RPMI7951 (cell line): ENCODE data around the gene NBEA. TPM values are rescaled to one million over a fixed set of nuclear protein-coding genes. Genes with fewer than 3 reads are reported as not detected.
A peak's percentile ranks its signal among the peaks of the same experiment; 100 is the strongest.

ENCODE experiments used
- DNase-seq: peaks from one replicate; pipeline ENCODE4 v3.0.0-alpha.2; 2012; ENCODE audit warnings: low read depth
- total RNA-seq: library from RNA; depleted of rRNA; stranded (reverse); fragments of >200 nt; shearing (Covaris generic); gene quantifications from 2 replicates; pipeline ENCODE4 v1.2.3, GENCODE V29; 2014; rRNA removed

The NBEA gene, protein sequence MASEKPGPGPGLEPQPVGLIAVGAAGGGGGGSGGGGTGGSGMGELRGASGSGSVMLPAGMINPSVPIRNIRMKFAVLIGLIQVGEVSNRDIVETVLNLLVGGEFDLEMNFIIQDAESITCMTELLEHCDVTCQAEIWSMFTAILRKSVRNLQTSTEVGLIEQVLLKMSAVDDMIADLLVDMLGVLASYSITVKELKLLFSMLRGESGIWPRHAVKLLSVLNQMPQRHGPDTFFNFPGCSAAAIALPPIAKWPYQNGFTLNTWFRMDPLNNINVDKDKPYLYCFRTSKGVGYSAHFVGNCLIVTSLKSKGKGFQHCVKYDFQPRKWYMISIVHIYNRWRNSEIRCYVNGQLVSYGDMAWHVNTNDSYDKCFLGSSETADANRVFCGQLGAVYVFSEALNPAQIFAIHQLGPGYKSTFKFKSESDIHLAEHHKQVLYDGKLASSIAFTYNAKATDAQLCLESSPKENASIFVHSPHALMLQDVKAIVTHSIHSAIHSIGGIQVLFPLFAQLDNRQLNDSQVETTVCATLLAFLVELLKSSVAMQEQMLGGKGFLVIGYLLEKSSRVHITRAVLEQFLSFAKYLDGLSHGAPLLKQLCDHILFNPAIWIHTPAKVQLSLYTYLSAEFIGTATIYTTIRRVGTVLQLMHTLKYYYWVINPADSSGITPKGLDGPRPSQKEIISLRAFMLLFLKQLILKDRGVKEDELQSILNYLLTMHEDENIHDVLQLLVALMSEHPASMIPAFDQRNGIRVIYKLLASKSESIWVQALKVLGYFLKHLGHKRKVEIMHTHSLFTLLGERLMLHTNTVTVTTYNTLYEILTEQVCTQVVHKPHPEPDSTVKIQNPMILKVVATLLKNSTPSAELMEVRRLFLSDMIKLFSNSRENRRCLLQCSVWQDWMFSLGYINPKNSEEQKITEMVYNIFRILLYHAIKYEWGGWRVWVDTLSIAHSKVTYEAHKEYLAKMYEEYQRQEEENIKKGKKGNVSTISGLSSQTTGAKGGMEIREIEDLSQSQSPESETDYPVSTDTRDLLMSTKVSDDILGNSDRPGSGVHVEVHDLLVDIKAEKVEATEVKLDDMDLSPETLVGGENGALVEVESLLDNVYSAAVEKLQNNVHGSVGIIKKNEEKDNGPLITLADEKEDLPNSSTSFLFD (N-terminal part only)
- 2.0 and 2.5 TPM in 2 replicates for total RNA-seq

GRCh38 chr13:34941835-34942731 lies at the start of gene NBEA:
TSS of gene NBEA (plus strand) at chr13:34942270. CDS start at chr13:34942821, 551 bp downstream.
- peak; percentile 74 for DNase-seq

DNA sequence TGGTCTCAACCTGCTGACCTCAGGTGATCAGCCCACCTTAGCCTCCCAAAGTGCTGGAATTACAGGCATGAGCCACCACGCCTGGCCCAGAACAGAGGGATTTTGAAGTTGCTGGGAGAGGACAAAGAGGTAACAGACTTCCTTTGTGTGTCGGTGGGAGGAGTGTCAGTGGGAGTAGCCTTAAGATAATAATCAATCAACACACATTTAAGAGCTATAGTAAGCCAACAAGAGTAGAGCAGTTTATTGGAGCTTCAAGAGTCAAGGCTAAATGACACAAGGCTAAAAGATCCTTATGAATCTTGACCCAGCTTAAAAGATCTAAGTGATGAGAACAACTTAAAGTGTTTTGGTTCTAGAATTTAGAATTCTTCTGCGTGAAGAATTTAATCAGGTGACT lies 47.3 kb upstream of the NBEA start:
- DNase-seq: no peak

- DNase-seq: no peak
These were observed 44.9 kb upstream of the NBEA start for GRCh38 chr13:34897220-34897619.

DNA sequence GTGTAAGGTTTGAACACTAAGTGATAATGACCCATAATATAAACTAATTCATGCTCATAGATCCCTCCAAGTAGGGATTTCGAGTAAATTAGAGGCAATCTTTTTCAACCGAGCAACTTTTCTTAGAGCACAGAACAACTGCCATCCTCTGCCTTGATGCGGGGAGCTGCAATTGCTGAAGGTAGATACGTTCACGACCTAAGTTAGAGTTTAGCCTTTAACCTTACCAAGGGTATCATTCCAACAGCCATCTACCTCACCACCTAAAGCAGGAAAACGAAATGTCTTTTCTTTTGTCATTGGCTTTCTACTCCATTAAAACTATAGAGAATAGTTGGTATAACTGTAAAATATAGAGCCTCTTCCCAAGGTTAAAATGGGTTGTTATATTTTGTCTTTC lies 42.2 kb upstream of the NBEA start:
- no peak for DNase-seq

GRCh38 chr13:34900288-34900739 lies 41.8 kb upstream of the NBEA start:
- DNase-seq: no peak

DNA sequence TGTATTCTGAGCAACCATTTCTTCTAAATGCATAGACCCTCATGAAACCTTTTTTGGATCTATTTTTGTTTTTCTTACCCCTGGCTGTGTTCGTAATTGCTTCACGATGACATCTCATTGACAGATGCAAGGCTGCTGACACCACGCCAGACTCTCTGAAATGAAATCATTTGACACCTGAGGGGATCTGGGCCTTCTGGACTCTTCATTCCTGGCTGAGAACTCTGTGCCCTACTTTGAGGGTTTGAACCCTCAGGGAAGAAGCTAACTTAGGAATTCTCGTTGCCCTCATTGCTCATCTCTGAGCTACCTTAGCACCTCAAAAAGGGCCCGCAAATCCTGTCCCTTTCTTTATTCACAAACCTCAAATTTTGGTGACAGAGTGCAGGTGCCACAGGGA lies 40.5 kb upstream of the NBEA start:
- no peak for DNase-seq

DNA sequence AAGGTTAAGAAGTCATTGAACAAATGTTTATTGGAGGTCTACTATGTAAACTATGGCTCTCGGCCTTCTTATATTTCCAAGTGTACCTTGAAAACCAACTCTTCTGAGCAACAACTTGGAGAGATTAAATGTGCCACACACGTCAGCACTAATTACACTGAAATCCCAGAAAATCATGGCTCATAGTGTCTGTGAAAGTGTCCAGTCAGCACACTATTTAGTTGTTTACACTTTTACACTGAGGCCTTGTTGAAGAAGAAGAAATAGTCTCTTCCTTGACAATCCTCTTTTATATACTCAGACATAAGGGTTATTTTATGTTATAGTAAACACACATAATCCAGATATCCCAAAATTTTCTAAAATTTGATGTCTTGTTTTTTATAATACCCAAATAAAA lies 30.9 kb upstream of the NBEA start:
- DNase-seq: no peak

DNA sequence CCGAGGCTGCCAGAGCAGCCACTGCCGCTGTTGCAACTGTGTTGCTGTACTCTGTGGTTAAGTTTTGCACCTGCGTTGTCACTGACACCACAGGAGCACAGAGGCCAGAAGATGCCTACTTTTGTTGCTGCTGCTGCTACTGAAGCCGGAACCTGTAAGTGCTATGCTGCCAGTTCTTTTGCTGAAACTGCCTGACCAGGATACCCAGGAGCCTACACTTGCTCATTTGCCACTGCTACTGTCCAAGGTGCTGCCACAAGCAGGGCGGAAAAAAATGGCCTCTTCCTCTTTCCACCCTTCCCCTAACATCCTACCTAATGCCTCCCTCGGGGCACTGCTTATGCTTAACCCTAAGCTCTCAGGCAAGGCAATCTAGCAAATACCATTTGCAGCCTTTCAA lies 29.0 kb upstream of the NBEA start:
- DNase-seq: peak; percentile 3

DNA sequence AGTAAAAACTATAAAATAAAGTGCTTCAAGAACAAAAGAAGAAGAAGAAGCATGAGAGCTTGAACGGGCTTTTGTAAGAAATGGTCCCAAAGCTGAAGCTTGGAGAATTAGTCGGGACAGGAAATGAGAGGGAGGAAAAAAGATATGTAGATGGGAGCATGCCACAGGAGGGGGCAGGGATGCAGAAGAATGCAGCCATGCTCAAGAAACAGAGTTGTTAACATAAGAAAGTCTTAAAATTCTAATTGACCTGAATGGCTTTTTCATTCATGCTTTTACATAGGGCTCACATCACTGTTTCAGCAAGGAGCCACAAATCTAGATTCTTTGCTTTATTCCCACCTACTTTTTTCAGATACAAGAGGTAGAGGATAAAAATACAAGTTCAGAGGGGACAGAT lies 27.7 kb upstream of the NBEA start:
- DNase-seq: no peak

DNA sequence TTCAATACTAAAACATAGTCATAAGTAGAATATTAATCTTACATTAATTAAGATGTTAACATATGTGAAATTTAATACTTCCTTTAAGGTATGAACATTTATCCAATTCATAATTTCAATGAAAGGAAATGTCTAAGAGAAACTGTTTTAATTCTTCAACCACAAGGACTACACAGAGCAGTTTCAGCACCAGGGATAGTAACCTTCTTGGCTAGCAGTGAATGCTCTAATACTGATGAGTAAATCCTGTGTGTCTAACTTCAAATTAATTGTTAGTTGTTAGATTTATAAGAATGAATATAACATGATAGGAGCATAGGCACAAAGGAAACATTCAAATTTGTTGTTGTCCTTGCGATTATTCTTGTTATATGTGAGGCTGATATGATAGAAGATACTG lies 15.6 kb upstream of the NBEA start:
- peak; percentile 53 for DNase-seq

DNA sequence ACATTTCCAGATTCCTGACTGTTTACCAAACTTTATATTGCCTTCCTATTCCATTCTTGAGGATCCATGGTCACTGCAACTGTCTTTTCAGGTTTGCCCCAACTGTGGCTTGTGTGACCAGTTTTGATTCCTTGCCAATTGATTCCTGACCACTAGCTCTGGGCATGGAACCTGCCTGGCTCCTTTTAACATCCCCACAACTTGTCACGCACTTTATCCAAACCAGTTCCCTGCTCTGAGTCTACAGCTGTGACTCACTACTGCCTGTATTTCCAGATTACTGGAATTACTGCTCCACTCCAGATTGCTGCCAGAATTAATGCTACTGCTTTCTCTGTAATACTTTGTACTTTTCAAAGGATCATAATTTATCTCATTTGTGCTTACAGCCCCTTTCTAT lies 13.4 kb upstream of the NBEA start:
- DNase-seq: peak; percentile 85

DNA sequence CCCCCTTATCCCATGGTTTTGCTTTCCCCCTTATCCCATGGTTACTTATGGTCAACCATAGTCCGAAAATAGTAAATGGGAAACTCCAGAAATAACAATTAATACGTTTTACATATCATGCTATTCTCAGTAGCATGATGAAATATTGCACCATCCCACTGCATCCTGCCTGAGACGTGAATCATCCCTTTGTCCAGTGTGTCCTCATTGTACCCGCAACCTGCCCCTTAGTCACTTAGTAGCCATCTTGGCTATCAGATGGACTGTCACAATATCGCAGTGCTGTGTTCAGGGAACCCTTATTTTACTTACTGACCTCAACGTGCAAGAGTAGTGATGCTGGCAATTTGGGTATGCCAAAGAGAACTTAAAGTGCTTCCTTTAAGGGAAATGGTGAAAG lies 10.5 kb upstream of the NBEA start:
- DNase-seq: peak; percentile 75

DNA sequence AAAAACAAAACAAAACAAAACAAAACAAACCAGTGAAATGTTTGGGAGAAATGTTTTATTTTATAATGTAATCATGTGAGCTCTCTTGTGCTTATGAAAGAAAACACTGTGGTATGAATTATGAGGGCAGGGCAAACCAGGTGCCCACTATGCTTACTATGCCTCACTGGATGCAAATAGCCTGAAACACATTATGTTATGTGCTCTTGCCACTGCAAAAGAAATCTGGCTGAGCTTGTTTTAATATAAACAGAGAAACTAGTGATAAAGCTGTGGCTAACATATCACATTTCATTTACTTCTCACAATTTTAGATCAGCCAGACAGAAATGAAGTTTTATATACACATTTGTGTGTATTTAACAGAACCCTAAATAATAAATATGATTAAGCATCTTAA lies 8.7 kb upstream of the NBEA start:
- no peak for DNase-seq

- no peak for DNase-seq
These were observed 8.3 kb upstream of the NBEA start for GRCh38 chr13:34933786-34934185.

- no peak for DNase-seq
These were observed 6.2 kb upstream of the NBEA start for GRCh38 chr13:34935841-34936240.

DNA sequence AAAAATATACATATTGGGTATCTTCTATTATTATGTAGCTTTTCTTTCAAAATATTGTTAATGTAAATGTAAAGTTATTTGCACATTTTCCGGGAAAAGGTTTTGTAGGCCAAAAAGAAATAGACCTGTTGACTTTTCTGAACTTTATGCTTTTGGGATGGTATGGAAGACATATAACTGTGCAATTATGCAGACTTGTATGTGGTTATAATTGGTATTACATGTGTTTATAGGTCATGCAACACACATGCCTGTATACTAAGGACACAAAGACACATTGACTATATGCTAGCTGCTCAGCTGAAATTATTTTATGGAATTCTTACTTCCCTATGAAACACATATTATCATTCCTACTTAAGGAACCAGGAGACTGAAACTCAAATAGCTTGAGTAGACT lies 2.3 kb upstream of the NBEA start:
- DNase-seq: no peak

DNA sequence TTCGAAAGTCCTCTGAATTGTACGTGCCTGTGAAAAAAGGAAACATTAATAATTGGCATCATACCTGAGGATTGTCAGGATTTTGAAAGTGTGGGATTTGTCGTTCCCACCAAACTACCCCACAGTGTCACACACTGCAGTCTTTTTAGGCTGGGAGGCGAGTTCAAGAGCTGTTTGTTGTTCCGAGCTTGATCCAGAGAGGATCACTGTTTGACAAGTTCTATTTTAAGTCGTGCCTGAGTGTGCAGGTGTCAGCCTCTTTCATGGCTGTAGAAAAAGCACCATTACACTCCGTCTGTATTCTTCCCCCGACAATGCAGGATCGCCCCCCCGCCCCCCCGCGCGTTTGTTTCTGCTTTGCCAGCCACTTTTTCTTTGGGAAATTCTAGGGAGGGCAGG lies 635 bp upstream of the NBEA start:
- no peak for DNase-seq

DNA sequence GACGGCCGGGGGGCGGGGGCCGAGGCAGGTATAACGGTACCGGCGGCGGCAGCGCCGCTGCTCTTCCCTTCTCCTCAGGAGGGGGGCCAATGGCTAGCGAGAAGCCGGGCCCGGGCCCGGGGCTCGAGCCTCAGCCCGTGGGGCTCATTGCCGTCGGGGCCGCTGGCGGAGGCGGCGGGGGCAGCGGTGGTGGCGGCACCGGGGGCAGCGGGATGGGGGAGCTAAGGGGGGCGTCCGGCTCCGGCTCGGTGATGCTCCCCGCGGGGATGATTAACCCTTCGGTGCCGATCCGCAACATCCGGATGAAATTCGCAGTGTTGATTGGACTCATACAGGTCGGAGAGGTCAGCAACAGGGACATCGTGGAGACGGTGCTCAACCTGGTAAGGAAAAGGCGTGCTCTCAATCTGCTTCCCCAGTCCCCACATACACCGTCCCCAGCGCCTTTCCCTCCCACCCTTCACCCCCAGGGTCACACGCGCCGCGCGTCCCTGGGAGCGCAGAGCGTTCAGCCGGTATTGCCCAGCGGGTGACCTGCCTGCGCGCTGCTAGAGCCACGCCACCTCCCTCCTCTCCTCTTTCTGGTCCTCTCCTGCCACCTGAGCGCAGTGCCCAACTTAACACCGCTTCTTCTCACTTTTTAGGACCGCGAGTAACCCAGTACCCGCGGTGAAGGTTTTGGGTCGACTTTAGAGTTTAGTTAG lies 814 bp downstream of the NBEA start:
- no peak for DNase-seq

GRCh38 chr13:34943436-34944273 lies 1.6 kb downstream of the NBEA start:
- no peak for DNase-seq

DNA sequence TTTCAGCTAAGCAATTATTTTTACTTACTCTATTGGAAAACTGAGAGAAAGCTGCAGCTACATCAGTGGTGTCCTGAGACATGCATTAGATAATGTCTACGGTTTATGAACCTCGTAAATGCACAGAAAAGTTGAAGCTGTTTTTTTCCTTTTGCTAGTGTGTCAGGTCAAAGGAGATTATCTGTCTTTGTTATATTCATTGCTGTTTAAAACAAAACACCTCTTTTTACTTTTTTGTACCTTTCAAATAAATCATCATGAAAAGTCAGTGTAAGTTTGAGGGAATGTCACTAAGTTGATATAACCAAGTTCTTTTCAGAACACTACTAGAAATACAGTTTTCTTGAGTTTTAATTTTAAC lies 2.2 kb downstream of the NBEA start:
- DNase-seq: no peak
